Endothelial cell (in vitro differentiated cells): ENCODE data around the gene ECE2. TPM values are rescaled to one million over a fixed set of nuclear protein-coding genes. Genes with fewer than 3 reads are reported as not detected.
A peak's percentile ranks its signal among the peaks of the same experiment; 100 is the strongest.

Source experiments
- DNase-seq: peaks from one replicate; pipeline ENCODE4 v3.0.0; 2021; ENCODE audit warnings: low spot score
- H3K27ac Mint-ChIP-seq: one replicate; pipeline ENCODE4 v1.8.0; 2021; ENCODE audit warnings: mixed read lengths, inconsistent platforms; ENCODE audit not compliant: unreplicated experiment
- H3K27me3 Mint-ChIP-seq: one replicate; pipeline ENCODE4 v1.8.0; 2021; ENCODE audit warnings: mild to moderate bottlenecking, moderate library complexity, mixed read lengths, inconsistent platforms; ENCODE audit not compliant: unreplicated experiment
- H3K36me3 Mint-ChIP-seq: one replicate; pipeline ENCODE4 v1.8.0; 2021; ENCODE audit warnings: mild to moderate bottlenecking, low read depth, mixed read lengths, inconsistent platforms; ENCODE audit not compliant: unreplicated experiment
- H3K4me1 Mint-ChIP-seq: one replicate; pipeline ENCODE4 v1.8.0; 2021; ENCODE audit warnings: mild to moderate bottlenecking, mixed read lengths, inconsistent platforms; ENCODE audit not compliant: unreplicated experiment
- H3K4me3 Mint-ChIP-seq: one replicate; pipeline ENCODE4 v1.8.0; 2021; ENCODE audit warnings: mild to moderate bottlenecking, mixed read lengths, inconsistent platforms; ENCODE audit not compliant: unreplicated experiment
- H3K9me3 Mint-ChIP-seq: one replicate; pipeline ENCODE4 v1.8.0; 2021; ENCODE audit warnings: mixed read lengths, inconsistent platforms; ENCODE audit not compliant: unreplicated experiment
- CTCF ChIP-seq: fragments of 200-600 bp; sonication (generic); IDR thresholded peaks from one replicate; pipeline ENCODE4 v1.5.0; 2021; ENCODE audit warnings: antibody characterized with exemption; ENCODE audit not compliant: unreplicated experiment
- total RNA-seq: library from RNA; stranded (reverse); fragmentation: NEBNext Ultra II Directional; extraction: Animal tissue kit (Norgen Biotek cat#: 25700); gene quantifications from one replicate; pipeline ENCODE4 v1.2.1, GENCODE V29; 2021; ENCODE audit not compliant: unreplicated experiment

ECE2 gene
- total RNA-seq, 1 donor from 2014 or later = not detected

- H3K27me3 Mint-ChIP-seq = peaks cover 5% of the 10 kb centered on the region
- TF ChIP-seq CTCF = no peak
- H3K27ac Mint-ChIP-seq = no peak overlapping the region
- H3K4me3 Mint-ChIP-seq = no peak overlapping the region
- DNase-seq = no peak
- H3K9me3 Mint-ChIP-seq = no peaks in the 10 kb centered on the region
- H3K4me1 Mint-ChIP-seq = peaks cover 21% of the 10 kb centered on the region
- H3K36me3 Mint-ChIP-seq = peaks cover 33% of the 10 kb centered on the region
These were observed 35.8 kb downstream of the ECE2 start for GRCh38 chr3:184311633-184312032.

GRCh38 chr3:184314363-184314699, 38.5 kb downstream of the ECE2 start, which contains the start of gene EIF4G1:
EIF4G1 (plus strand) TSS chr3:184314606; CDS start chr3:184315797, 1,191 bp downstream.
- Mint-ChIP-seq H3K36me3 (peaks cover 27% of the 10 kb centered on the region), H3K4me1 (peaks cover 28% of the 10 kb centered on the region), H3K27ac (peak within 1 kb of the TSS; percentile 90), H3K9me3 (no peaks in the 10 kb centered on the region), H3K4me3 (peak within 1 kb of the TSS; percentile 95), H3K27me3 (peaks cover 10% of the 10 kb centered on the region)
- peak; percentile 94 for DNase-seq
- no peak for TF ChIP-seq CTCF

- H3K4me3 Mint-ChIP-seq = peak overlapping the region; percentile 95
- peak overlapping the region; percentile 85 for H3K27ac Mint-ChIP-seq
- no peaks in the 10 kb centered on the region for H3K9me3 Mint-ChIP-seq
- H3K27me3 Mint-ChIP-seq = peaks cover 10% of the 10 kb centered on the region
- peaks cover 26% of the 10 kb centered on the region for H3K4me1 Mint-ChIP-seq
- TF ChIP-seq CTCF = no peak
- peak; percentile 70 for DNase-seq
- peaks cover 31% of the 10 kb centered on the region for H3K36me3 Mint-ChIP-seq
These were observed 39.1 kb downstream of the ECE2 start for GRCh38 chr3:184314700-184315542.

- no peaks in the 10 kb centered on the region for H3K9me3 Mint-ChIP-seq
- peak overlapping the region; percentile 95 for H3K4me3 Mint-ChIP-seq
- peaks cover 31% of the 10 kb centered on the region for H3K36me3 Mint-ChIP-seq
- H3K4me1 Mint-ChIP-seq = peaks cover 25% of the 10 kb centered on the region
- peak overlapping the region; percentile 85 for H3K27ac Mint-ChIP-seq
- no peak for TF ChIP-seq CTCF
- H3K27me3 Mint-ChIP-seq = peaks cover 10% of the 10 kb centered on the region
- DNase-seq = no peak
These were observed 39.7 kb downstream of the ECE2 start for GRCh38 chr3:184315543-184315867.
